Hepatocyte (in vitro differentiated cells): ENCODE results near the gene CYTH4. TPM values are rescaled to one million over a fixed set of nuclear protein-coding genes. Genes with fewer than 3 reads are reported as not detected.

Experiments
- DNase-seq: peaks from one replicate; pipeline ENCODE4 v3.0.0-alpha.2; 2016; ENCODE audit warnings: low spot score
- H2AFZ ChIP-seq: fragments of 200-600 bp; sonication (generic); 2 replicates; pipeline ENCODE4 v1.6.0; 2016; ENCODE audit warnings: antibody characterized with exemption, mild to moderate bottlenecking
- H3K27ac ChIP-seq: fragments of 200-600 bp; sonication (generic); 2 replicates; pipeline ENCODE4 v1.5.1; 2016; ENCODE audit warnings: mild to moderate bottlenecking
- H3K27me3 ChIP-seq: fragments of 200-600 bp; sonication (generic); 2 replicates; pipeline ENCODE4 v1.6.1; 2016
- H3K36me3 ChIP-seq: fragments of 200-600 bp; sonication (generic); replicated peaks from 2 replicates; pipeline ENCODE4 v1.5.1; 2016; ENCODE audit warnings: low read depth; ENCODE audit not compliant: insufficient read depth
- H3K4me1 ChIP-seq: fragments of 200-600 bp; sonication (generic); 2 replicates; pipeline ENCODE4 v1.5.1; 2016; ENCODE audit warnings: mild to moderate bottlenecking, moderate library complexity; ENCODE audit not compliant: insufficient read depth
- H3K4me2 ChIP-seq: fragments of 200-600 bp; sonication (generic); 2 replicates; pipeline ENCODE4 v1.6.0; 2016
- H3K4me3 ChIP-seq: fragments of 200-600 bp; sonication (generic); 2 replicates; pipeline ENCODE4 v1.5.1; 2016; ENCODE audit warnings: mild to moderate bottlenecking
- H3K79me2 ChIP-seq: fragments of 200-600 bp; sonication (generic); 2 replicates; pipeline ENCODE4 v1.6.0; 2017; ENCODE audit warnings: mild to moderate bottlenecking
- H3K9me2 ChIP-seq: fragments of 200-600 bp; sonication (generic); replicated peaks from 2 replicates; pipeline ENCODE4 v1.6.0; 2017; ENCODE audit warnings: mild to moderate bottlenecking; ENCODE audit not compliant: insufficient read depth
- H3K9me3 ChIP-seq: fragments of 200-600 bp; sonication (generic); 2 replicates; pipeline ENCODE4 v1.5.1; 2016; ENCODE audit warnings: low read depth, mild to moderate bottlenecking
- H4K20me1 ChIP-seq: fragments of 200-600 bp; sonication (generic); 2 replicates; pipeline ENCODE4 v1.6.0; 2016; ENCODE audit warnings: mild to moderate bottlenecking; ENCODE audit not compliant: insufficient read depth, poor library complexity, severe bottlenecking
- EZH2 ChIP-seq: fragments of 200-600 bp; sonication (generic); IDR thresholded peaks from 2 replicates; pipeline ENCODE4 v1.6.1; 2016; ENCODE audit warnings: antibody characterized with exemption, mild to moderate bottlenecking, borderline replicate concordance
- EZH2phosphoT487 ChIP-seq: fragments of 200-600 bp; sonication (generic); IDR thresholded peaks from one replicate; pipeline ENCODE4 v1.6.1; 2018; ENCODE audit warnings: antibody characterized with exemption, mild to moderate bottlenecking, low read depth, moderate library complexity; ENCODE audit not compliant: unreplicated experiment, severe bottlenecking
- WGBS: methylation state at CpG from one replicate; pipeline ENCODE4 v1.1.6; 2016; ENCODE audit warnings: low lambda C conversion rate; ENCODE audit errors: missing lambda C conversion rate; 5-methylcytosine and 5-hydroxymethylcytosine counted together
- polyA plus RNA-seq: library from polyadenylated mRNA; unstranded; fragments of >200 nt; fragmentation: Nextera tagmentation; extraction: Ambion mirVana; gene quantifications from 2 replicates; pipeline ENCODE4 v1.2.1, GENCODE V29; 2016
- total RNA-seq: library from RNA; depleted of rRNA; stranded (reverse); fragments of >200 nt; gene quantifications from 2 replicates; pipeline ENCODE4 v1.2.3, GENCODE V29; 2014
- TF ChIP-seq, protein P1 (sequence below): fragments of 200-600 bp; sonication (generic); IDR thresholded peaks from 2 replicates; pipeline ENCODE4 v1.5.1; 2016; ENCODE audit warnings: antibody characterized with exemption, mild to moderate bottlenecking; ENCODE audit not compliant: poor library complexity

The CYTH4 gene
- total and polyA plus RNA-seq, 2 experiments from 2014 or later = 0.57 to 0.94 TPM

GRCh38 chr22:37311761-37312312 is 29.5 kb downstream of the CYTH4 start:
- no peak for DNase-seq
- Histone ChIP-seq H3K4me3 (no peak overlapping the region), H3K79me2 (no peaks in the 10 kb centered on the region), H3K36me3 (no peaks in the 10 kb centered on the region), H3K4me2 (no peak overlapping the region), H3K9me2 (no peaks in the 10 kb centered on the region), H3K27me3 (no peaks in the 10 kb centered on the region), H3K27ac (no peak overlapping the region), H2AFZ (no peak overlapping the region), H3K4me1 (peaks cover 12% of the 10 kb centered on the region), H4K20me1 (no peaks in the 10 kb centered on the region), H3K9me3 (no peaks in the 10 kb centered on the region)
- WGBS = 87% methylated on average over 19 of the region's 19 CpGs
- TF ChIP-seq, protein P1, sequence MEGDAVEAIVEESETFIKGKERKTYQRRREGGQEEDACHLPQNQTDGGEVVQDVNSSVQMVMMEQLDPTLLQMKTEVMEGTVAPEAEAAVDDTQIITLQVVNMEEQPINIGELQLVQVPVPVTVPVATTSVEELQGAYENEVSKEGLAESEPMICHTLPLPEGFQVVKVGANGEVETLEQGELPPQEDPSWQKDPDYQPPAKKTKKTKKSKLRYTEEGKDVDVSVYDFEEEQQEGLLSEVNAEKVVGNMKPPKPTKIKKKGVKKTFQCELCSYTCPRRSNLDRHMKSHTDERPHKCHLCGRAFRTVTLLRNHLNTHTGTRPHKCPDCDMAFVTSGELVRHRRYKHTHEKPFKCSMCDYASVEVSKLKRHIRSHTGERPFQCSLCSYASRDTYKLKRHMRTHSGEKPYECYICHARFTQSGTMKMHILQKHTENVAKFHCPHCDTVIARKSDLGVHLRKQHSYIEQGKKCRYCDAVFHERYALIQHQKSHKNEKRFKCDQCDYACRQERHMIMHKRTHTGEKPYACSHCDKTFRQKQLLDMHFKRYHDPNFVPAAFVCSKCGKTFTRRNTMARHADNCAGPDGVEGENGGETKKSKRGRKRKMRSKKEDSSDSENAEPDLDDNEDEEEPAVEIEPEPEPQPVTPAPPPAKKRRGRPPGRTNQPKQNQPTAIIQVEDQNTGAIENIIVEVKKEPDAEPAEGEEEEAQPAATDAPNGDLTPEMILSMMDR = no peak
- no peak for TF ChIP-seq EZH2phosphoT487
- TF ChIP-seq EZH2 = no peak

- H3K36me3 ChIP-seq = no peaks in the 10 kb centered on the region
- H3K4me3 ChIP-seq = no peak overlapping the region
- H3K9me2 ChIP-seq = no peaks in the 10 kb centered on the region
- no peak overlapping the region for H3K27ac ChIP-seq
- no peaks in the 10 kb centered on the region for H3K9me3 ChIP-seq
- no peak for TF ChIP-seq EZH2phosphoT487
- no peak for TF ChIP-seq EZH2
- TF ChIP-seq, protein P1 = no peak
- H3K79me2 ChIP-seq = no peaks in the 10 kb centered on the region
- no peak for DNase-seq
- 86% methylated on average over 9 of the region's 9 CpGs for WGBS
- H4K20me1 ChIP-seq = no peaks in the 10 kb centered on the region
- H3K4me2 ChIP-seq = no peak overlapping the region
- no peaks in the 10 kb centered on the region for H3K27me3 ChIP-seq
- peaks cover 6% of the 10 kb centered on the region for H3K4me1 ChIP-seq
- no peak overlapping the region for H2AFZ ChIP-seq
Measured at GRCh38 chr22:37312549-37313183, 30.4 kb downstream of the CYTH4 start.

DNA sequence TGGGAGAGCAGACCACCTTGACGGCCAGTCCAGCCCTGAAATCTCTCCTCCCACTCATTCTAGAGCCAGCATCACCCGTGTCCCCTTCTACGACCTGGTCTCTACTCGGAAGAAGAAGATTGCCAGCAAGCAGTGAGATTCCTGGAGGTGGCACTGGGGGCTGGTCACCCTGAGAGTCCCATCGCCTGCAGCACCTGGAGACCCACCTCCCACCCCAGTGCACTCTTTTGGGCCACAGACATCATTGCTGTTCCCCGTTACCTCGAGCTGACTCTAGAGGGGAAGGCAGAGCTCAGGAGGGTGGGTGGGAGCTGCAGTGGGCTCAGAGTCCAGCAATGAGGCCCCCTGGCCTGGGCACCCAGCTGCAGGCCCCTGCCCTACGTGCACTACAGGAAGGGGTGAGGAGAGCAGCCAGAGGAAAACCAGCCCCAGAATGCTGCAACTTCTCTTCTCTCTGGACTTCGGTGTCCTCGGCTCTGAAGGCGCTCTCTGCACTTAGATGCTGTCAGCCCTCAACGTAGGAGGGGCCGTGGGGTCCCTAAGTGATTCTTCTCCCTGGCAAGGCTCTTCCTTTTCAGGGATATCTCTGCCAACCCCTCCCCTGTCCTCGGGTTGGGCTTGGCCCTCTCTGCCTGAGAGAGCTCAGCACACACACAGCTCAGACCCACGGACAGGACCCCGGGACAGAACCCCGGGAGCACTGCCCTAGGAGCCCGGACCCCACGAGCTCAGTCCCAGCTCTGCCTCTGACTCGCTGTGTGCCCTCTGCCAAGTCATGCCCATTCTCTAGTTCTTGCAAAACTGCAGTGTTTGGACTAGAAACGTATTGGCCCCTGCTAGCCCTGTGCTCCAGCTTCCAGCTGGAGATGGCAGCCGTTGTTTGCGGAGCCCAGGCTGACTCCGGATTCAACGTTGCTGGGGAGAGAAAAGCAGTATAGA is 31.3 kb downstream of the CYTH4 start:
- Histone ChIP-seq H3K9me3 (no peaks in the 10 kb centered on the region), H3K79me2 (no peaks in the 10 kb centered on the region), H4K20me1 (no peaks in the 10 kb centered on the region), H3K4me3 (no peak overlapping the region), H3K4me1 (peaks cover 5% of the 10 kb centered on the region), H3K9me2 (no peaks in the 10 kb centered on the region), H3K27me3 (no peaks in the 10 kb centered on the region), H3K4me2 (no peak overlapping the region), H3K36me3 (no peaks in the 10 kb centered on the region), H3K27ac (no peak overlapping the region), H2AFZ (no peak overlapping the region)
- TF ChIP-seq EZH2phosphoT487 = no peak
- TF ChIP-seq, protein P1 = no peak
- TF ChIP-seq EZH2 = no peak
- no peak for DNase-seq
- 83% methylated on average over 25 of the region's 25 CpGs for WGBS
